WTC11 (cell line): ENCODE results near the gene ANKRD13C. TPM values are rescaled to one million over a fixed set of nuclear protein-coding genes. Genes with fewer than 3 reads are reported as not detected.

Experiments
- ATAC-seq: fragments of 200-7000 bp; cut with Tn5 transposase; 2 replicates; pipeline ENCODE4 v1.10.0; 2021; ENCODE audit warnings: mild to moderate bottlenecking, moderate library complexity
- CTCF ChIA-PET: fragments of 300-600 bp; sonication (Branson Sonifier 250); formaldehyde crosslinking; loops from one replicate; lab custom pipeline; 2021; ENCODE audit warnings: antibody characterized with exemption; lab: Charles Lee
- POLR2A ChIA-PET: fragments of 350-600 bp; sonication (Branson Sonifier 250); formaldehyde crosslinking; loops from one replicate; lab custom pipeline; 2021; ENCODE audit warnings: antibody characterized with exemption; lab: Charles Lee
- DNase-seq: peaks from one replicate; pipeline ENCODE4 v3.0.0; 2021; ENCODE audit warnings: low spot score
- H3K27ac Mint-ChIP-seq: 2 replicates; pipeline ENCODE4 v1.8.0; 2021; ENCODE audit warnings: mixed read lengths
- H3K27me3 Mint-ChIP-seq: 2 replicates; pipeline ENCODE4 v1.8.0; 2021; ENCODE audit warnings: low read depth, mild to moderate bottlenecking, moderate library complexity, mixed read lengths
- H3K36me3 Mint-ChIP-seq: 2 replicates; pipeline ENCODE4 v1.8.0; 2021; ENCODE audit warnings: mixed read lengths
- H3K4me1 Mint-ChIP-seq: 2 replicates; pipeline ENCODE4 v1.8.0; 2022; ENCODE audit warnings: mixed read lengths
- H3K4me3 Mint-ChIP-seq: 2 replicates; pipeline ENCODE4 v1.8.0; 2021; ENCODE audit warnings: mild to moderate bottlenecking, moderate library complexity, mixed read lengths
- H3K9me3 Mint-ChIP-seq: 2 replicates; pipeline ENCODE4 v1.8.0; 2021; ENCODE audit warnings: mixed read lengths
- ATF2 ChIP-seq: sonication (generic); formaldehyde crosslinking; IDR thresholded peaks from 2 replicates; pipeline ENCODE4 v1.8.1; 2022; ENCODE audit warnings: low read depth, missing genetic modification reagents, borderline replicate concordance
- ATF3 ChIP-seq: sonication (generic); formaldehyde crosslinking; conservative IDR thresholded peaks from 2 replicates; pipeline ENCODE4 v1.8.1; 2022; ENCODE audit warnings: mild to moderate bottlenecking, missing genetic modification reagents
- CBFB ChIP-seq: sonication (generic); formaldehyde crosslinking; IDR thresholded peaks from 2 replicates; pipeline ENCODE4 v1.8.1; 2022; ENCODE audit warnings: mild to moderate bottlenecking, low read depth, missing genetic modification reagents
- CREM ChIP-seq: sonication (generic); formaldehyde crosslinking; IDR thresholded peaks from 2 replicates; pipeline ENCODE4 v1.8.1; 2022; ENCODE audit warnings: mild to moderate bottlenecking, missing genetic modification reagents, moderate library complexity
- E2F4 ChIP-seq: sonication (generic); formaldehyde crosslinking; IDR thresholded peaks from 2 replicates; pipeline ENCODE4 v1.8.1; 2022; ENCODE audit warnings: low read depth, mild to moderate bottlenecking, moderate library complexity, missing genetic modification reagents, borderline replicate concordance
- ELF4 ChIP-seq: sonication (generic); formaldehyde crosslinking; IDR thresholded peaks from 2 replicates; pipeline ENCODE4 v1.8.1; 2022; ENCODE audit warnings: low read depth, mild to moderate bottlenecking, moderate library complexity, missing genetic modification reagents
- ERG ChIP-seq: fragments of 250-450 bp; sonication (Bioruptor Pico); IDR thresholded peaks from 2 replicates; pipeline ENCODE4 v1.8.0; 2021; ENCODE audit warnings: mild to moderate bottlenecking
- ESRRA ChIP-seq: sonication (generic); formaldehyde crosslinking; IDR thresholded peaks from 2 replicates; pipeline ENCODE4 v1.8.1; 2022; ENCODE audit warnings: mild to moderate bottlenecking, missing genetic modification reagents, borderline replicate concordance
- FOXP1 ChIP-seq: sonication (generic); formaldehyde crosslinking; IDR thresholded peaks from 2 replicates; pipeline ENCODE4 v1.8.0; 2022; ENCODE audit warnings: missing genetic modification reagents, mild to moderate bottlenecking, moderate library complexity, borderline replicate concordance
- GRHL2 ChIP-seq: fragments of 250-450 bp; sonication (Bioruptor Pico); IDR thresholded peaks from 2 replicates; pipeline ENCODE4 v1.8.0; 2022; ENCODE audit warnings: mild to moderate bottlenecking, moderate library complexity; ENCODE audit not compliant: insufficient replicate concordance, severe bottlenecking
- HMGA2 ChIP-seq: fragments of 250-450 bp; sonication (Bioruptor Pico); IDR thresholded peaks from 2 replicates; pipeline ENCODE4 v1.4.0; 2021; ENCODE audit warnings: mild to moderate bottlenecking, moderate library complexity
- MAX ChIP-seq: sonication (generic); formaldehyde crosslinking; IDR thresholded peaks from 2 replicates; pipeline ENCODE4 v1.8.0; 2022; ENCODE audit warnings: mild to moderate bottlenecking, missing genetic modification reagents
- OVOL2 ChIP-seq: fragments of 250-450 bp; sonication (Bioruptor Pico); IDR thresholded peaks from 2 replicates; pipeline ENCODE4 v1.9.0; 2021; ENCODE audit warnings: mild to moderate bottlenecking, borderline replicate concordance
- SMAD3 ChIP-seq: sonication (generic); formaldehyde crosslinking; IDR thresholded peaks from 2 replicates; pipeline ENCODE4 v1.8.0; 2022; ENCODE audit warnings: missing genetic modification reagents, mild to moderate bottlenecking, borderline replicate concordance
- STAT6 ChIP-seq: sonication (generic); formaldehyde crosslinking; conservative IDR thresholded peaks from 2 replicates; pipeline ENCODE4 v1.8.1; 2023; ENCODE audit warnings: mild to moderate bottlenecking, low read depth, missing genetic modification reagents, moderate library complexity
- TEAD1 ChIP-seq: sonication (generic); formaldehyde crosslinking; IDR thresholded peaks from 2 replicates; pipeline ENCODE4 v1.8.0; 2022; ENCODE audit warnings: mild to moderate bottlenecking, missing genetic modification reagents
- ZMAT4 ChIP-seq: fragments of 250-450 bp; sonication (Bioruptor Pico); IDR thresholded peaks from 2 replicates; pipeline ENCODE4 v1.9.0; 2021; ENCODE audit warnings: mild to moderate bottlenecking
- ZNF138 ChIP-seq: sonication (generic); formaldehyde crosslinking; conservative IDR thresholded peaks from 2 replicates; pipeline ENCODE4 v1.8.1; 2022; ENCODE audit warnings: mild to moderate bottlenecking, moderate library complexity, missing genetic modification reagents
- ZNF416 ChIP-seq: fragments of 250-450 bp; sonication (Bioruptor Pico); IDR thresholded peaks from 2 replicates; pipeline ENCODE4 v1.9.0; 2021; ENCODE audit warnings: mild to moderate bottlenecking, inconsistent platforms
- total RNA-seq: library from RNA; stranded (reverse); gene quantifications from 3 replicates; pipeline ENCODE4 v1.2.3, GENCODE V29; 2021

Gene ANKRD13C
- total RNA-seq, 1 experiment from 2014 or later, result 22.5 TPM

- no peak overlapping the region for H3K4me3 Mint-ChIP-seq
- TF ChIP-seq CBFB (CRISPR knock-in tag) (no peak), ZNF138 (CRISPR knock-in tag) (no peak), SMAD3 (CRISPR knock-in tag) (no peak), TEAD1 (CRISPR knock-in tag) (no peak), OVOL2 (no peak)
- POLR2A ChIA-PET, result no interaction called here
- peaks cover 3% of the 10 kb centered on the region for H3K9me3 Mint-ChIP-seq
- no peaks in the 10 kb centered on the region for H3K4me1 Mint-ChIP-seq
- DNase-seq, result no peak
- H3K27me3 Mint-ChIP-seq, result no peaks in the 10 kb centered on the region
- ATAC-seq, result no peak
- no peak overlapping the region for H3K27ac Mint-ChIP-seq
- H3K36me3 Mint-ChIP-seq, result no peaks in the 10 kb centered on the region
- CTCF ChIA-PET, result no interaction called here
These were observed 38.1 kb upstream of the ANKRD13C start for GRCh38 chr1:70392626-70393025.

GRCh38 chr1:70387507-70387906, 33.0 kb upstream of the ANKRD13C start:
- ATAC-seq (no peak), DNase-seq (no peak)
- H3K9me3 Mint-ChIP-seq, result no peaks in the 10 kb centered on the region
- H3K27ac Mint-ChIP-seq, result no peak overlapping the region
- H3K4me3 Mint-ChIP-seq, result no peak overlapping the region
- no peaks in the 10 kb centered on the region for H3K27me3 Mint-ChIP-seq
- no peaks in the 10 kb centered on the region for H3K36me3 Mint-ChIP-seq
- POLR2A ChIA-PET, result interaction anchor here (0.9 kb wide), 1 partner anchor 24 kb away, joined by 3 read pairs; the partner anchor contains the start of gene CTH
- TF ChIP-seq HMGA2 (CRISPR knock-in tag) (no peak), ATF3 (no peak), ZMAT4 (no peak), CREM (CRISPR knock-in tag) (no peak), ESRRA (CRISPR knock-in tag) (no peak), ATF2 (no peak), MAX (CRISPR knock-in tag) (no peak), GRHL2 (no peak), TEAD1 (CRISPR knock-in tag) (no peak), STAT6 (CRISPR knock-in tag) (no peak), E2F4 (CRISPR knock-in tag) (no peak)
- CTCF ChIA-PET, result interaction anchor here (0.9 kb wide), 1 partner anchor 23 kb away, joined by 3 read pairs; no protein-coding TSS in a partner anchor
- no peaks in the 10 kb centered on the region for H3K4me1 Mint-ChIP-seq

- ATAC-seq (no peak), DNase-seq (no peak)
- no peak overlapping the region for H3K4me3 Mint-ChIP-seq
- H3K36me3 Mint-ChIP-seq, result no peaks in the 10 kb centered on the region
- CTCF ChIA-PET, result no interaction called here
- H3K9me3 Mint-ChIP-seq, result no peaks in the 10 kb centered on the region
- H3K4me1 Mint-ChIP-seq, result no peaks in the 10 kb centered on the region
- TF ChIP-seq E2F4 (CRISPR knock-in tag) (no peak), ZNF416 (CRISPR knock-in tag) (no peak), ERG (no peak), STAT6 (CRISPR knock-in tag) (no peak), FOXP1 (CRISPR knock-in tag) (no peak), MAX (CRISPR knock-in tag) (no peak), ESRRA (CRISPR knock-in tag) (no peak), ELF4 (no peak)
- TF ChIP-seq, all 79 proteins: peak for 0
- POLR2A ChIA-PET, result no interaction called here
- H3K27me3 Mint-ChIP-seq, result no peaks in the 10 kb centered on the region
- no peak overlapping the region for H3K27ac Mint-ChIP-seq
These were observed 31.6 kb upstream of the ANKRD13C start for GRCh38 chr1:70386121-70386520.
